Osteocyte (in vitro differentiated cells): Measurements from ENCODE around the gene ITGB5. TPM values are rescaled to one million over a fixed set of nuclear protein-coding genes. Genes with fewer than 3 reads are reported as not detected.

ENCODE experiments used
- DNase-seq: peaks from one replicate; pipeline ENCODE4 v3.0.0; 2021; ENCODE audit warnings: mixed read lengths; ENCODE audit not compliant: unreplicated experiment; ENCODE audit errors: extremely low spot score
- H3K27ac Mint-ChIP-seq: one replicate; pipeline ENCODE4 v1.8.0; 2021; ENCODE audit warnings: mild to moderate bottlenecking, mixed read lengths; ENCODE audit not compliant: unreplicated experiment
- H3K27me3 Mint-ChIP-seq: one replicate; pipeline ENCODE4 v1.8.0; 2021; ENCODE audit warnings: mixed read lengths; ENCODE audit not compliant: unreplicated experiment
- H3K36me3 Mint-ChIP-seq: one replicate; pipeline ENCODE4 v1.8.0; 2021; ENCODE audit warnings: mixed read lengths; ENCODE audit not compliant: unreplicated experiment
- H3K4me1 Mint-ChIP-seq: one replicate; pipeline ENCODE4 v1.8.0; 2021; ENCODE audit warnings: mixed read lengths; ENCODE audit not compliant: unreplicated experiment
- H3K4me3 Mint-ChIP-seq: one replicate; pipeline ENCODE4 v1.8.0; 2021; ENCODE audit warnings: mild to moderate bottlenecking, moderate library complexity, mixed read lengths; ENCODE audit not compliant: unreplicated experiment
- H3K9me3 Mint-ChIP-seq: one replicate; pipeline ENCODE4 v1.8.0; 2021; ENCODE audit warnings: mixed read lengths; ENCODE audit not compliant: unreplicated experiment
- total RNA-seq: library from RNA; stranded (reverse); gene quantifications from 2 replicates; pipeline ENCODE4 v1.2.1, GENCODE V29; 2021
- TF ChIP-seq, protein P1 (sequence below): fragments of 200-600 bp; sonication (generic); IDR thresholded peaks from 2 replicates; pipeline ENCODE4 v1.5.0; 2021; ENCODE audit warnings: antibody characterized with exemption, mild to moderate bottlenecking, moderate library complexity

ITGB5 gene
- total RNA-seq, 1 donor from 2014 or later, result 419 TPM

DNA sequence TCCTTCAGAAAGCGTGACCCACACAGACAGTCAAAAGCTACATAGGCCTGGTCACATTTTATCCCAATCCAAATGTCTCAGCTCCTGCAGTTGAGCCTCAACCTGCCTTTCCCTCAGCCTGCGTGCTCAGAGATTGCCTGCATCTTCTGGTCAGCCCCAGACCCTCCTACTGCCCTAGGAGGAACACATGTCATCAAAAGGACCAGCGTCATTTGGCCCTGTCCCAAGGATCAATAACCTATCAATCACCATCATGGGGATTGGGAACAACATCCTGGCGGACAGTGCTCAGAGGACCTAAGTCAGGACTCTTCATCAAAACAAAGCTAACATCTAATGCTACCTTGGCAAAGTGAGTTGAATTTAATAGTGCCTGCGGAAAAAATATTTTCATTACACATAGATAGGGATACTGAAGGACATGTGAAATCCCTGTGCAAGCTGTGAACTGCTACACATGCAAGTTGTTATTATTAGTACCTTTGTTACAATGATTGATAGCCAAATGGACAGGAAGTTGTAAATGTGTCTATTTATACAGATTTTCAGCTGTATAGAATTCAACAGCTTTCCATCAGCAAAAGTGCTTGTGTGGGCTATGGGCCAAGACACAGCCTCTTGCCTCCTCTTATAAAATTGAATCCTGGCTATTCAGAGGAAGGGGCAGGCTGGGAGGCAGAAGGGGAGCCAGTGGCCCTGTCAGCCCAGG is 109.2 kb downstream of the ITGB5 start:
- Mint-ChIP-seq H3K9me3 (no peaks in the 10 kb centered on the region), H3K27me3 (no peaks in the 10 kb centered on the region), H3K4me1 (peaks cover 87% of the 10 kb centered on the region), H3K4me3 (no peak overlapping the region), H3K27ac (peak overlapping the region; percentile 99), H3K36me3 (peaks cover 21% of the 10 kb centered on the region)
- TF ChIP-seq, protein P1, sequence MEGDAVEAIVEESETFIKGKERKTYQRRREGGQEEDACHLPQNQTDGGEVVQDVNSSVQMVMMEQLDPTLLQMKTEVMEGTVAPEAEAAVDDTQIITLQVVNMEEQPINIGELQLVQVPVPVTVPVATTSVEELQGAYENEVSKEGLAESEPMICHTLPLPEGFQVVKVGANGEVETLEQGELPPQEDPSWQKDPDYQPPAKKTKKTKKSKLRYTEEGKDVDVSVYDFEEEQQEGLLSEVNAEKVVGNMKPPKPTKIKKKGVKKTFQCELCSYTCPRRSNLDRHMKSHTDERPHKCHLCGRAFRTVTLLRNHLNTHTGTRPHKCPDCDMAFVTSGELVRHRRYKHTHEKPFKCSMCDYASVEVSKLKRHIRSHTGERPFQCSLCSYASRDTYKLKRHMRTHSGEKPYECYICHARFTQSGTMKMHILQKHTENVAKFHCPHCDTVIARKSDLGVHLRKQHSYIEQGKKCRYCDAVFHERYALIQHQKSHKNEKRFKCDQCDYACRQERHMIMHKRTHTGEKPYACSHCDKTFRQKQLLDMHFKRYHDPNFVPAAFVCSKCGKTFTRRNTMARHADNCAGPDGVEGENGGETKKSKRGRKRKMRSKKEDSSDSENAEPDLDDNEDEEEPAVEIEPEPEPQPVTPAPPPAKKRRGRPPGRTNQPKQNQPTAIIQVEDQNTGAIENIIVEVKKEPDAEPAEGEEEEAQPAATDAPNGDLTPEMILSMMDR, result no peak
- DNase-seq, result no peak

DNA sequence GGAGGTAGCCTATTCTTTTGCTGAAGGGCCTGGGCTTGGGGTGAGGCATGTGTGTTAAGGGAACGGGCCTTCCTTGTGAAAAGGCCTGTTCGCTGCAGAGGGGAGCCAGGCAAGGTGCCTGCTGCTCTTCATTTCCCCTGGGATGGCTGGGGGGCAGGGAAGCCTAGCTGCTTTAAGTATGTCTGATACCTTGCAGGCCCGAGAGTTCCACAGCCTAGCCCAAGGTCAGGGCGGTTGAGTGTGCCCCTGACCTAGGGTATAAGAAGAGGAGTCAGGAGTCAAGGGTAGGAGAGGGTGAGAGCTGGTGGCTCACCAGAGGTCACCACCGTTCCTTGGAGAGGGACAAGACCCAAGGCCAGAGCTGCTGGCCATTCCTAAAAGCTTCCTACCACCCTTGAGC is 110.3 kb downstream of the ITGB5 start:
- peaks cover 92% of the 10 kb centered on the region for H3K4me1 Mint-ChIP-seq

DNA sequence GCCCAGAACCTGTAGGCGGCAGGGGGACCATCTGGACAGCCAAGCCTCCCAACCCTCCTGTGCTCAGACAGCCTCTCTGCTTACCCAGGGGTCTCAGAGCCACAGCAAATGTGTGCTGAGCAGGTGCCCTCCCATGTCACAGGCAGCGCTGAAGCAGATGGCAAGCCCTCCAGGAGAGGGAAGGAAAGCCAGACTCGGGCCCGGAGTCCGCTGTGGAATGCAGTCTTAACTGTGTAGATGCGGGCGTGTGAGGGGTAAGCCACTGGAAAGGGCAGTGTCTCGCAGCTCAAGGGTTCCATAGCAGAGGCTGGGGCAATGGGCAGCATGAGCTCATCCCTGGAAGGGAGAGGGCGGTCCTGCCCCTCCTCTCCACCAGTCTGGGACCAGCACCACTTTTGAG is 111.3 kb downstream of the ITGB5 start:
- no peak for DNase-seq
- TF ChIP-seq, protein P1, result no peak
- Mint-ChIP-seq H3K9me3 (no peaks in the 10 kb centered on the region), H3K27ac (peak overlapping the region; percentile 96), H3K4me1 (peaks cover 92% of the 10 kb centered on the region), H3K27me3 (no peaks in the 10 kb centered on the region), H3K36me3 (peaks cover 21% of the 10 kb centered on the region), H3K4me3 (no peak overlapping the region)

More for the DNA sequence above, 110.3 kb downstream of the ITGB5 start:
- TF ChIP-seq, protein P1, result no peak
- Mint-ChIP-seq H3K27ac (peak overlapping the region; percentile 36), H3K4me3 (no peak overlapping the region), H3K27me3 (no peaks in the 10 kb centered on the region), H3K9me3 (no peaks in the 10 kb centered on the region), H3K36me3 (peaks cover 18% of the 10 kb centered on the region)
- DNase-seq, result no peak

DNA sequence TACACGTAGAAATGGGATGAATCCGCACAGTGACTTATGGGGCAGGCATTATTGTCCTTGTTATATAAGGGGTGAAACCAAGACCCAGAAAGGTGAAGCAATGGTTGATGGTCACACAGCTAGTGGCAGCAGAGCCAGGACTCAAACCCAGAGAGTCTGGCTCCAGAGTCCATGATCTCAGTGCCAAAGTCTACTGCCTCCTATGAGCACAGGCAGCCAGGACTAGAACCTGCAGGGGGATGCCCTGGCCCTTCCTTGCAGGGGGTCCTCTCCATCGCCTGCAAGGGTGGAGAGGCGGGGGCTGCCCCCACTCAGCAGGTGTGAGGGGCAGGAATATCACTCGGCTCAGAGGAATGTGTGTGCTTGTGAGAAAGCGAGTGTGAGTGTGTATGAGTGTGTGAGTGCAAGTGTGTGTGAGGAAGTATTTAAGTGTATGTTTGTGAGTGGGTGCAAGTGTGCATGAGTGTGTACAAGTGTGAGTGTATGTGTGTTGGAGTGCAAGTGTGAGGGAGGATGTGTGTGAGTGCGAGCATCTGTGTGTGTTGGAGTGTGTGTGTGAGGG is 112.2 kb downstream of the ITGB5 start:
- H3K9me3 Mint-ChIP-seq, result no peaks in the 10 kb centered on the region
- peak overlapping the region; percentile 15 for H3K4me3 Mint-ChIP-seq
- H3K4me1 Mint-ChIP-seq, result peaks cover 92% of the 10 kb centered on the region
- H3K36me3 Mint-ChIP-seq, result peaks cover 23% of the 10 kb centered on the region
- TF ChIP-seq, protein P1, result no peak
- no peaks in the 10 kb centered on the region for H3K27me3 Mint-ChIP-seq
- DNase-seq, result no peak
- peak overlapping the region; percentile 96 for H3K27ac Mint-ChIP-seq

DNA sequence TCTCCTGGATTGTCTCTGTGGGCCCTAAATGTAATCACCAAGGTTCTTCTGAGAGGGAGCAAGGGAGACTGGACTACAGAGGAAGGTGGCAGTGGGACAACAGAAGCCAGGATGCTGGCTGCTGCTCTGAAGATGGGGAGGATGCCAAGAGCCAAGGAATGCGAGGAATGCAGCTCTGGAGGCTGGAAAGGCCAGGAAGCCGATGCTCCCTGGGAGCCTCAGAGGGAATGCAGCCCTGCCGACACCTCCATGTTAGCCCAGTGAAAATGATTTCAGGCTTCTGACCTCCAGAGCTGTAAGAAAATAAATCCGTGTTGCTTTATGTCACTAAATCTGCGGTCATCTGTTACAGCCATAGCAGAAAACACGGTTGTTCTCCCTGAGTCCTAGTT is 112.8 kb downstream of the ITGB5 start:
- Mint-ChIP-seq H3K27ac (peak overlapping the region; percentile 96), H3K36me3 (peaks cover 29% of the 10 kb centered on the region), H3K4me3 (no peak overlapping the region), H3K27me3 (no peaks in the 10 kb centered on the region), H3K9me3 (no peaks in the 10 kb centered on the region), H3K4me1 (peaks cover 92% of the 10 kb centered on the region)
- no peak for DNase-seq
- TF ChIP-seq, protein P1, result no peak
